Measurements from ENCODE around the gene MANF. TPM values are rescaled to one million over a fixed set of nuclear protein-coding genes. Genes with fewer than 3 reads are reported as not detected.

MANF gene
- total and polyA plus RNA-seq, 2 of the 13 experiments (the other 11 are each of a cell fraction or from before 2014, with no cell fraction given), result 55.4 to 269 TPM

GRCh38 chr3:51384726-51385473 lies at the start of gene MANF (continued):
- peak; percentile 89 for TF ChIP-seq ZNF280D (CRISPR knock-in tag; IDR thresholded peaks at IDR 0.05)
- no peak for TF ChIP-seq ZNF343 (CRISPR knock-in tag; IDR thresholded peaks at IDR 0.05)
- TF ChIP-seq ATF1 (CRISPR knock-in tag; IDR thresholded peaks at IDR 0.05), result peak; percentile 92
- peak; percentile 76 for TF ChIP-seq ASH2L (IDR thresholded peaks at IDR 0.05; ENCODE audit: insufficient read length, low read depth, low read length)
- no peak for TF ChIP-seq RERE (CRISPR knock-in tag; IDR thresholded peaks at IDR 0.05; ENCODE audit: low read depth)
- no peak for TF ChIP-seq ATF6 (CRISPR knock-in tag; conservative IDR thresholded peaks at IDR 0.05)
- no peak; the same call in 1 of the 2 replicates for TF ChIP-seq NCOR1 (IDR thresholded peaks at IDR 0.05; ENCODE audit: borderline replicate concordance, low read length)
- no peak for TF ChIP-seq ZNF17 (CRISPR knock-in tag; IDR thresholded peaks at IDR 0.05)
- no peak for TF ChIP-seq U2AF2 (IDR thresholded peaks at IDR 0.05; ENCODE audit: low read depth, low read length)
- peak; percentile 14 for TF ChIP-seq ZNF749 (CRISPR knock-in tag; IDR thresholded peaks at IDR 0.05; ENCODE audit: borderline replicate concordance)
- TF ChIP-seq ELF3 (CRISPR knock-in tag; IDR thresholded peaks at IDR 0.05), result peak; percentile 63; the same call in 1 of the 2 replicates
- no peak for TF ChIP-seq ATM (IDR thresholded peaks at IDR 0.05; ENCODE audit: borderline replicate concordance)
- TF ChIP-seq WIZ (CRISPR knock-in tag; IDR thresholded peaks at IDR 0.05), result no peak; the same call in 1 of the 2 replicates
- TF ChIP-seq ZKSCAN8 (CRISPR knock-in tag; IDR thresholded peaks at IDR 0.05; ENCODE audit: borderline replicate concordance), result no peak
- TF ChIP-seq ISL2 (CRISPR knock-in tag; IDR thresholded peaks at IDR 0.05), result no peak
- peak; percentile 46; the same call in 1 of the 2 replicates for TF ChIP-seq ZNF230 (CRISPR knock-in tag; IDR thresholded peaks at IDR 0.05)
- TF ChIP-seq HOXA9 (CRISPR knock-in tag; IDR thresholded peaks at IDR 0.05; ENCODE audit: borderline replicate concordance), result no peak
- no peak for TF ChIP-seq EEA1 (CRISPR knock-in tag; IDR thresholded peaks at IDR 0.05; ENCODE audit: borderline replicate concordance)
- TF ChIP-seq ATF3 (CRISPR knock-in tag; IDR thresholded peaks at IDR 0.05), result peak; percentile 25; the same call in 1 of the 2 replicates

All from HepG2 (cell line).